KOPT-K1 (cell line): ENCODE results near the gene COL6A5.

Experiments used
- H3K27ac ChIP-seq: fragments of 200-600 bp; sonication (generic); 2 replicates; pipeline ENCODE4 v1.5.1; 2016; ENCODE audit warnings: antibody characterized with exemption, mild to moderate bottlenecking, low read depth, low read length; ENCODE audit not compliant: poor library complexity, severe bottlenecking
- H3K36me3 ChIP-seq: fragments of 200-600 bp; sonication (generic); 2 replicates; pipeline ENCODE4 v1.5.1; 2017; ENCODE audit warnings: antibody characterized with exemption, mild to moderate bottlenecking, low read length, moderate library complexity; ENCODE audit not compliant: insufficient read depth
- H3K9me3 ChIP-seq: fragments of 200-600 bp; sonication (generic); 2 replicates; pipeline ENCODE4 v1.5.1; 2017; ENCODE audit warnings: antibody characterized with exemption, low read length, mild to moderate bottlenecking; ENCODE audit not compliant: insufficient read depth, poor library complexity, severe bottlenecking

COL6A5 gene

GRCh38 chr3:130507746-130508145 is 162.3 kb downstream of the COL6A5 start:
- H3K36me3 ChIP-seq = no peaks in the 10 kb centered on the region
- no peak overlapping the region for H3K27ac ChIP-seq
- H3K9me3 ChIP-seq = no peaks in the 10 kb centered on the region

GRCh38 chr3:130509008-130509407 is 163.5 kb downstream of the COL6A5 start:
- no peaks in the 10 kb centered on the region for H3K36me3 ChIP-seq
- no peaks in the 10 kb centered on the region for H3K9me3 ChIP-seq
- no peak overlapping the region for H3K27ac ChIP-seq

DNA sequence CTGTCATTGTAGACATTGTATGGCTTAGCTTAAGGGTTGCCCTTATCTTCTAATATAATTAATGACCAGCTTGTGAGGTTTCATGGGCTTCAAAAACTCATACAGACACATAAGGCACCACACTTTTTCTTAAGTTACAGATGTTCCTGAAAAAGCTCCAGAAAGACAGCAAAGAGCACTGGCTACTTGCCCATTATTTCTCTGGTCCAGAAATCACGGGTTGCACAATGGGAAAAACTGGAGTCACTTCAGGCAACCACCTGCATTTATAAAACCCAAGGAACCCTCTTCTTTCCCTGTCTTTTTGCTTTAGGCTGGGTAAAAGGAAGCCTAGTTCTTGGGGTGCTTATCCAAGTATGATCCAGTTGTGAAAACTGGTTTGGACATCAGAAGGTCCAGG is 169.2 kb downstream of the COL6A5 start:
- no peaks in the 10 kb centered on the region for H3K36me3 ChIP-seq
- H3K27ac ChIP-seq = no peak overlapping the region
- H3K9me3 ChIP-seq = peaks cover 6% of the 10 kb centered on the region

GRCh38 chr3:130515755-130516154 is 170.3 kb downstream of the COL6A5 start:
- Histone ChIP-seq H3K36me3 (no peaks in the 10 kb centered on the region), H3K9me3 (peaks cover 6% of the 10 kb centered on the region), H3K27ac (no peak overlapping the region)

DNA sequence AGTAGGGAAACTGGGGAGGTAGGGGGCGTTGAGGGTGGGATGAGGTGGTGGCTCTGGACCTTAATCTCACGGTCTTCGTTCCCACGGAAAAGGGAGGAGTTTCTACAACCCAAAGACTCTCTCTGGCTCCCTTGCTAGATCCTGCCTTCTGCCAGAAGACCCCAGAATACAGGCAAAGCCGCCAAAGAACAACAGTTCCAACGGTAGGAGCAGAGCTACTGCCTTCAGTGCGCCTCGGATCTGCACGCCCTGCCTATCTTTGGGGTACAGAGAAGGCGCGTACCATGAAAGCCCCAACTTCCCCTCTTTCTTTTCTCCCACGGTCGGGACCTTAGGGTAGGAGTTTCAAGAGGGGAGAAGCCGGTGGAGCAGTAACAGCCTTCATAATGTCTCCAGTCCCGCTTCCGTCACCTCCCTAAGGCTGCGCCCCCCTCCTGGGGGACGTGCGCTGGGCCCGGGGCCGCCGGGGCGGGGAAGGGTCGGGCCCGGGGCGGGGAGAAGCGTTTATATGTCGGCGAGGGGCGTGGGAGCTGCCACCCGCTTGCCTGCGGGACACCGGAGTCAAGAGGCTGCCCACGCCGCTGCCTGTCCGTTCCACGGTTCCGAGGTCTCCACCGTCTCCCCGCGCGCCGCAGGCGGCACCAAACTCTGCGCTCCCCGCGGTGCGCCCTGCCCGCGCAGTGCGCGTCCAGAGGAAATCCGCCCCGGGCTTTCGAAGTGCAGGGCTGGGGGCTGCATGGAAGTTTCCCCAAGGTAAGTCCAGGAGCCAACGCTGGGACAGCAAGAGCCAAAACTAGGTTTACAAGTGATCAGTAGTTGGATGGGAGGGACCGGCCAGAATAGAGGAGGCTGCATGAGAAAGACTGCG is 171.4 kb downstream of the COL6A5 start, which contains the start of gene COL6A6:
Gene COL6A6 (plus strand): TSS at position 533 of the 868 bp plus-strand sequence. CDS start 43,188 bp downstream, outside the sequence.
- Histone ChIP-seq H3K36me3 (no peaks in the 10 kb centered on the region), H3K27ac (no peak within 1 kb of the TSS), H3K9me3 (peaks cover 6% of the 10 kb centered on the region)

- Histone ChIP-seq H3K9me3 (peaks cover 6% of the 10 kb centered on the region), H3K27ac (no peak overlapping the region), H3K36me3 (no peaks in the 10 kb centered on the region)
Measured at GRCh38 chr3:130517602-130518001, 172.1 kb downstream of the COL6A5 start.

DNA sequence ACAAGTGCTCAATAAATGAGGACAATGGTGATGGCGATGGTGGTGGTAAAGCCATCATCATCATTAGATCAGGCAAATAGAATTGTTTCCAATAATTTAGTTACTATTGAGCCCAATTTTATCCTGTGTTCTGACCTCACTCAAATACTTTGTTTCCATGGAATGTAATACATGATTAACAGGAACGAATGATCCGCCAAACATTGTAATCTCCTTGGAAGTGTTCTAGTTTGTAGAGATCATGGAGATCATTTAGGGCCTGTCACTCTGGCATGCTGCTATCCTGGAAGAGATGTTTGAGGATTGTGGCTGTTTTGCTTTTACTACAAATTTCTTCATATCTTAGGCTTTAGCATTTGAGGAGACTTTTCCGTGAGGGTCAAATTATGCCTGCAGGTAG is 174.3 kb downstream of the COL6A5 start:
- Histone ChIP-seq H3K36me3 (no peaks in the 10 kb centered on the region), H3K9me3 (peaks cover 6% of the 10 kb centered on the region)

GRCh38 chr3:130522399-130522798 is 176.9 kb downstream of the COL6A5 start:
- no peak overlapping the region for H3K27ac ChIP-seq
- H3K36me3 ChIP-seq = no peaks in the 10 kb centered on the region
- no peaks in the 10 kb centered on the region for H3K9me3 ChIP-seq

More for the DNA sequence above, 174.3 kb downstream of the COL6A5 start:
- H3K27ac ChIP-seq = no peak overlapping the region

- H3K9me3 ChIP-seq = no peaks in the 10 kb centered on the region
- no peak overlapping the region for H3K27ac ChIP-seq
Measured at GRCh38 chr3:130527426-130527825, 182.0 kb downstream of the COL6A5 start.

DNA sequence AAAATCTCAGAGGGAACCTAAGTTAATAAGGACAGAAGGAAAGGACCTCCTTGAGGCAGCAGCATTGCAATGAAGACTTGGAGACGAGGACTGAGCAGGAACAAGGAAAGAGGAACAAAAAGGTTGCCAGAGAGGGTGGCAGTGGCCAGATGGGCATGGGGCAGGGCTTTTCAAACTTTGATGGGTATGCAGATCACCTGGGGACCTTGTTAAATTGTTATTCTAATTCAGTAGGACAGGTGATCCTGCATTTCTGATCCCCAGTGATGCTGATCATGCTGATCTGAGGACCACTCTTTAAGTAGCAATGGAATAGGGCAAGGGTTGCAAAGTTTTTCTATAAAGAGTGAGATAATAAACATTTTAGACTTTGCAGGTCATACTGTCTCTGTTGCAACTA is 182.6 kb downstream of the COL6A5 start:
- no peak overlapping the region for H3K27ac ChIP-seq
- H3K9me3 ChIP-seq = no peaks in the 10 kb centered on the region
- no peaks in the 10 kb centered on the region for H3K36me3 ChIP-seq

More at GRCh38 chr3:130527426-130527825, 182.0 kb downstream of the COL6A5 start:
- H3K36me3 ChIP-seq = no peaks in the 10 kb centered on the region

GRCh38 chr3:130529486-130530215 is 184.2 kb downstream of the COL6A5 start:
- H3K27ac ChIP-seq = no peak overlapping the region
- H3K9me3 ChIP-seq = no peaks in the 10 kb centered on the region
- no peaks in the 10 kb centered on the region for H3K36me3 ChIP-seq

- Histone ChIP-seq H3K36me3 (no peaks in the 10 kb centered on the region), H3K9me3 (no peaks in the 10 kb centered on the region), H3K27ac (no peak overlapping the region)
Measured at GRCh38 chr3:130533247-130533646, 187.8 kb downstream of the COL6A5 start.
